Prostate gland (tissue), 2 donors: ENCODE results near the gene GPR183.

Experiments
- POLR2A ChIP-seq: fragments of 450-650 bp; IDR thresholded peaks from one replicate; pipeline ENCODE4 v1.6.1; 2016; ENCODE audit warnings: antibody characterized with exemption, mild to moderate bottlenecking
- POLR2AphosphoS5 ChIP-seq: sonication (generic); formaldehyde crosslinking; IDR thresholded peaks from one replicate; pipeline ENCODE4 v1.6.1; 2017; ENCODE audit warnings: antibody characterized with exemption
- TF ChIP-seq, protein P1 (sequence below), 4 experiments: fragments of 200-600 bp in 2 of 4; fragments of 450-650 bp in 2 of 4; sonication (generic) in 2 of 4; IDR thresholded peaks; 1 replicate in 3 of 4; 2 replicates in 1 of 4; pipeline ENCODE4 v1.5.1; 2016 to 2019; ENCODE audit warnings: antibody characterized with exemption in 4 of 4, mild to moderate bottlenecking in 2 of 4, moderate library complexity in 2 of 4

DNA sequence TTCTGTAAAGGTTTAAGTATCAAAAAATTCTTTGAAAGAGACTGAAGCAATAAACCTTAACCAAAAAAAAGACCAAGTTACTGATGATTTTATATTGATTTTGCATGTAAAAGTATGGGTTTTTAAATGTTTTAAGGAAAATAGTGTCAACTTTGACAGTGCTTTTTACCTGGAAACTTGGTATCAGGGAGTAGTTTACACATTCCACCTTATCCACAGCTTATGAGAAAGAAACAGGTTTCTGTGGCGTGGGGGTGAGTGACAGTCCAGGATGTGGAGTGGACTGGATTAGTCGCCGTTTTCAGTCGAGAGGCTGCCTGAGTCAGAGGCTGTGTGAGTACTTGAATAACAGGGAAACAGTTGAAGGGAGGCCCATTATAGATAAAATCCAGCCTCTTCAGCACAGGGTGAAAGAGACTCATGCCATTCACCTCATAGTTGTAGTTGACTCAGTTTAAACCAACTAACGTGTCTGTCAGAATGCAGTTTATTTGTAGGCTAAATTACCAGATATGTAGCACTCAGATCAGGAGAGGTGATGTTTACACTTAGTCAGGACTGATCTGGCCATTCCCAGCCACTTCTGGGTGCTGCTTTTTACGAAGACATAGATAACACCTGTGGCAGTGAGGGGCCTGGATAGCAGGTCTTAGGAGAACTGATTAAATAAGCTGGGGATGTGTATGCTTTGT, 595 bp upstream of the GPR183 start:
- TF ChIP-seq, protein P1, sequence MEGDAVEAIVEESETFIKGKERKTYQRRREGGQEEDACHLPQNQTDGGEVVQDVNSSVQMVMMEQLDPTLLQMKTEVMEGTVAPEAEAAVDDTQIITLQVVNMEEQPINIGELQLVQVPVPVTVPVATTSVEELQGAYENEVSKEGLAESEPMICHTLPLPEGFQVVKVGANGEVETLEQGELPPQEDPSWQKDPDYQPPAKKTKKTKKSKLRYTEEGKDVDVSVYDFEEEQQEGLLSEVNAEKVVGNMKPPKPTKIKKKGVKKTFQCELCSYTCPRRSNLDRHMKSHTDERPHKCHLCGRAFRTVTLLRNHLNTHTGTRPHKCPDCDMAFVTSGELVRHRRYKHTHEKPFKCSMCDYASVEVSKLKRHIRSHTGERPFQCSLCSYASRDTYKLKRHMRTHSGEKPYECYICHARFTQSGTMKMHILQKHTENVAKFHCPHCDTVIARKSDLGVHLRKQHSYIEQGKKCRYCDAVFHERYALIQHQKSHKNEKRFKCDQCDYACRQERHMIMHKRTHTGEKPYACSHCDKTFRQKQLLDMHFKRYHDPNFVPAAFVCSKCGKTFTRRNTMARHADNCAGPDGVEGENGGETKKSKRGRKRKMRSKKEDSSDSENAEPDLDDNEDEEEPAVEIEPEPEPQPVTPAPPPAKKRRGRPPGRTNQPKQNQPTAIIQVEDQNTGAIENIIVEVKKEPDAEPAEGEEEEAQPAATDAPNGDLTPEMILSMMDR (IDR thresholded peaks at IDR 0.05) = no peak
- TF ChIP-seq POLR2AphosphoS5 = no peak
- no peak for TF ChIP-seq POLR2A
